Measurements from ENCODE around the gene USP15.

USP15 gene

GRCh38 chr12:62396750-62397149 is 136.5 kb downstream of the USP15 start:
- DNase-seq (ENCODE audit: low read depth): no peak
- TF ChIP-seq MAX (IDR thresholded peaks at IDR 0.05; ENCODE audit: low read depth, low read length) (no peak), MYC (IDR thresholded peaks at IDR 0.05; ENCODE audit: low read depth, low read length) (no peak), POLR2A (IDR thresholded peaks at IDR 0.05; ENCODE audit: extremely low read depth, insufficient read length) (no peak), CTCF (IDR thresholded peaks at IDR 0.05; ENCODE audit: low read depth, low read length) (no peak)
- H3K4me3 ChIP-seq (ENCODE audit: low read depth, low read length): no peak overlapping the region

GRCh38 chr12:62400135-62400534 is 139.9 kb downstream of the USP15 start:
- no peak for DNase-seq (ENCODE audit: low read depth)
- no peak for TF ChIP-seq MYC (IDR thresholded peaks at IDR 0.05; ENCODE audit: low read depth, low read length)
- no peak for TF ChIP-seq POLR2A (IDR thresholded peaks at IDR 0.05; ENCODE audit: extremely low read depth, insufficient read length)
- no peak for TF ChIP-seq CTCF (IDR thresholded peaks at IDR 0.05; ENCODE audit: low read depth, low read length)
- TF ChIP-seq MAX (IDR thresholded peaks at IDR 0.05; ENCODE audit: low read depth, low read length): no peak
- no peak overlapping the region for H3K4me3 ChIP-seq (ENCODE audit: low read depth, low read length)

GRCh38 chr12:62401631-62402030 is 141.4 kb downstream of the USP15 start:
- H3K4me3 ChIP-seq (ENCODE audit: low read depth, low read length): no peak overlapping the region
- DNase-seq (ENCODE audit: low read depth): peak; percentile 13
- TF ChIP-seq MAX (IDR thresholded peaks at IDR 0.05; ENCODE audit: low read depth, low read length) (no peak), CTCF (IDR thresholded peaks at IDR 0.05; ENCODE audit: low read depth, low read length) (no peak), MYC (IDR thresholded peaks at IDR 0.05; ENCODE audit: low read depth, low read length) (no peak), POLR2A (IDR thresholded peaks at IDR 0.05; ENCODE audit: extremely low read depth, insufficient read length) (no peak)

GRCh38 chr12:62403031-62403430 is 142.8 kb downstream of the USP15 start:
- no peak for DNase-seq (ENCODE audit: low read depth)
- no peak for TF ChIP-seq MYC (IDR thresholded peaks at IDR 0.05; ENCODE audit: low read depth, low read length)
- no peak overlapping the region for H3K4me3 ChIP-seq (ENCODE audit: low read depth, low read length)

GRCh38 chr12:62407587-62407986 is 147.4 kb downstream of the USP15 start:
- TF ChIP-seq MAX (IDR thresholded peaks at IDR 0.05; ENCODE audit: low read depth, low read length): no peak
- no peak for TF ChIP-seq POLR2A (IDR thresholded peaks at IDR 0.05; ENCODE audit: extremely low read depth, insufficient read length)
- no peak for TF ChIP-seq CTCF (IDR thresholded peaks at IDR 0.05; ENCODE audit: low read depth, low read length)
- TF ChIP-seq MYC (IDR thresholded peaks at IDR 0.05; ENCODE audit: low read depth, low read length): no peak
- no peak for DNase-seq (ENCODE audit: low read depth)
- no peak overlapping the region for H3K4me3 ChIP-seq (ENCODE audit: low read depth, low read length)

- TF ChIP-seq CTCF (IDR thresholded peaks at IDR 0.05; ENCODE audit: low read depth, low read length): no peak
- no peak for TF ChIP-seq MAX (IDR thresholded peaks at IDR 0.05; ENCODE audit: low read depth, low read length)
- TF ChIP-seq POLR2A (IDR thresholded peaks at IDR 0.05; ENCODE audit: extremely low read depth, insufficient read length): no peak
- TF ChIP-seq MYC (IDR thresholded peaks at IDR 0.05; ENCODE audit: low read depth, low read length): no peak
- H3K4me3 ChIP-seq (ENCODE audit: low read depth, low read length): no peak overlapping the region
- DNase-seq (ENCODE audit: low read depth): no peak
These were observed 148.9 kb downstream of the USP15 start for GRCh38 chr12:62409068-62409467.
